ENCODE results near the gene KIF3A. TPM values are rescaled to one million over a fixed set of nuclear protein-coding genes. Genes with fewer than 3 reads are reported as not detected.
A peak's percentile ranks its signal among the peaks of the same experiment; 100 is the strongest.

Gene KIF3A
- total and polyA plus RNA-seq, 2 of the 8 experiments (the other 6 are each of a cell fraction or from before 2014, with no cell fraction given): 3.1 to 13.1 TPM

DNA sequence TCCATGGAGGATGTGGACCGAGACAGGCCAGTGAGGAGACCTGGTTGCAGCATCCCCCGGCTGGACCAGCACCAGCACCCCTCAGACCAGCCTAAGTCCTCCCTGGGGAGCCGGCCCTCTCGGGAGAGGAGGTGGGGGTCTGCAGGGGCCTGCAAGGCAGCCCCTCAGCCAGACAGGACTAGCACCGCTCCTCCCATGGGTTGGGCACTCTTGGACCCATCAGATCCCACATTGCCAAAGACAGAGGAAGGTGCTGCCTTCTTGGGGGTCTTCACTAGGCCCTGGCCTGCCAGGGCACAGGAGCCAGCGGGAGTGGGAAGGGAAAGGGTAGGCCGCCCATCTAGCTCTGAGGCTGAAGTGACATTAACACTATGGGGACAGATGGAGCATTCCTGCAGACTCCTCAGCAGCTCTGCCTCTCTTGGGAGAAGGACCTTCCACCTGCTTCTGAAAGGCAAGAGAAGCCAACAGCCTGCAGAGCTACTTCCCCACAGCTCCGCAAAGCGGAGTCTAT, 72.6 kb downstream of the KIF3A start:
- Histone ChIP-seq H2BK120ac (replicated peaks; ENCODE audit: low read depth, low read length) (no peak overlapping the region), H3K4me1 (replicated peaks in 1 of 4; ENCODE audit: control insufficient read depth in 3 of 4, insufficient read depth in 4 of 4, low read length in 3 of 4) (peaks cover 0 to 3% (median 0%) of the 10 kb centered on the region in 4 experiments; a peak in 1 of 7 replicates), H3K4ac (replicated peaks; ENCODE audit: insufficient read length, low read depth, low read length) (no peak overlapping the region), H3K9me3 (ENCODE audit: insufficient read depth in 2 of 2, low read depth in 1 of 2, low read length in 1 of 2) (no peaks in the 10 kb centered on the region), H3K23me2 (ENCODE audit: low read depth, low read length) (no peaks in the 10 kb centered on the region), H2BK20ac (ENCODE audit: low read length) (no peak overlapping the region), H2AFZ (ENCODE audit: low read length) (no peak overlapping the region), H2BK12ac (ENCODE audit: low read depth, low read length) (no peak overlapping the region), H3K27me3 (replicated peaks in 1 of 4; ENCODE audit: control insufficient read depth in 3 of 4, extremely low read depth in 1 of 4, insufficient read depth in 3 of 4, low read length in 3 of 4) (no peaks in the 10 kb centered on the region; a peak in 1 of 7 replicates), H3K14ac (ENCODE audit: insufficient read length) (no peak overlapping the region), H3K79me2 (ENCODE audit: control insufficient read depth in 1 of 2, insufficient read depth in 2 of 2, low read length in 2 of 2) (no peaks in the 10 kb centered on the region), H3K36me3 (ENCODE audit: control insufficient read depth in 2 of 4, insufficient read depth in 4 of 4, low read length in 3 of 4) (no peaks in the 10 kb centered on the region), H2BK15ac (ENCODE audit: low read length) (no peak overlapping the region), H3K4me2 (ENCODE audit: insufficient read depth in 1 of 2, low read depth in 2 of 2, low read length in 2 of 2) (no peak overlapping the region), H3K9ac (replicated peaks in 1 of 4; ENCODE audit: extremely low read depth in 1 of 4, low read depth in 3 of 4, low read length in 3 of 4) (no peak overlapping the region), H3K27ac (ENCODE audit: low read depth, low read length) (no peak overlapping the region), H4K20me1 (replicated peaks in 1 of 2; ENCODE audit: control insufficient read depth in 1 of 2, insufficient read depth in 2 of 2, low read length in 2 of 2) (no peaks in the 10 kb centered on the region), H4K8ac (ENCODE audit: extremely low read depth, insufficient read depth, low read length) (peak overlapping the region; percentile 51), H4K91ac (replicated peaks; ENCODE audit: insufficient read length, low read length) (no peak overlapping the region), H3K4me3 (ENCODE audit: extremely low read depth in 1 of 4, insufficient read depth in 2 of 4, low read depth in 3 of 4, low read length in 4 of 4) (no peak overlapping the region), H2AK5ac (ENCODE audit: low read depth, low read length) (no peak overlapping the region), H4K5ac (ENCODE audit: insufficient read length, low read depth, low read length) (no peak overlapping the region), H3K56ac (replicated peaks; ENCODE audit: insufficient read length, low read depth, low read length) (no peak overlapping the region), H3K18ac (ENCODE audit: extremely low read depth, low read length) (no peak overlapping the region), H3K79me1 (ENCODE audit: low read depth, low read length) (no peaks in the 10 kb centered on the region), H2BK5ac (ENCODE audit: low read depth, low read length) (no peak overlapping the region), H3K23ac (ENCODE audit: insufficient read length) (no peak overlapping the region)
- CTCF ChIA-PET (ENCODE audit: partially characterized antibody): interaction anchor here (0.7 to 1.3 kb wide), 3 partner anchors 10 to 96 kb away, joined by 3 to 4 read pairs (median 3); no protein-coding TSS in a partner anchor
- POLR2A ChIA-PET (ENCODE audit: partially characterized antibody): interaction anchor here (0.6 kb wide), 2 partner anchors 16 to 303 kb away, joined by 3 to 4 read pairs; no protein-coding TSS in a partner anchor
- WGBS, 2 experiments (ENCODE audit: extremely low coverage in 1 of 2, insufficient coverage in 1 of 2, insufficient read length in 1 of 2, insufficient replicate concordance in 2 of 2, low coverage in 1 of 2, low lambda C conversion rate in 2 of 2, missing lambda C conversion rate in 1 of 2): 92% methylated on average over 8 of the region's 9 CpGs; no CpG with 5 or more reads in 1 of the 2 experiments
- no peak for DNase-seq (ENCODE audit: low read depth in 1 of 2, low spot score in 2 of 2)
- FAIRE-seq: no peak
- TF ChIP-seq HDAC6 (IDR thresholded peaks at IDR 0.05; ENCODE audit: low read depth, low read length) (no peak), RAD21 (IDR thresholded peaks at IDR 0.05 in 1 of 2, conservative IDR thresholded peaks at IDR 0.05 in 1 of 2; ENCODE audit: low read depth in 2 of 2, low read length in 2 of 2) (no peak), ZNF274 (IDR thresholded peaks at IDR 0.05; ENCODE audit: borderline replicate concordance, extremely low read depth, low read length) (no peak), BCL11A (IDR thresholded peaks at IDR 0.05; ENCODE audit: low read depth in 2 of 2, low read length in 2 of 2) (no peak), EP300 (IDR thresholded peaks at IDR 0.05; ENCODE audit: borderline replicate concordance in 1 of 2, low read depth in 2 of 2, low read length in 2 of 2) (no peak), YY1 (IDR thresholded peaks at IDR 0.05; ENCODE audit: low read depth, low read length) (no peak), GTF2F1 (IDR thresholded peaks at IDR 0.05; ENCODE audit: borderline replicate concordance, low read depth, low read length) (no peak), SIRT6 (IDR thresholded peaks at IDR 0.05; ENCODE audit: low read length) (no peak), CEBPB (IDR thresholded peaks at IDR 0.05; ENCODE audit: low read depth, low read length) (no peak), RXRA (IDR thresholded peaks at IDR 0.05; ENCODE audit: insufficient read depth, low read depth, low read length) (no peak), SP2 (IDR thresholded peaks at IDR 0.05; ENCODE audit: low read length) (no peak)
- TF ChIP-seq, protein P1, sequence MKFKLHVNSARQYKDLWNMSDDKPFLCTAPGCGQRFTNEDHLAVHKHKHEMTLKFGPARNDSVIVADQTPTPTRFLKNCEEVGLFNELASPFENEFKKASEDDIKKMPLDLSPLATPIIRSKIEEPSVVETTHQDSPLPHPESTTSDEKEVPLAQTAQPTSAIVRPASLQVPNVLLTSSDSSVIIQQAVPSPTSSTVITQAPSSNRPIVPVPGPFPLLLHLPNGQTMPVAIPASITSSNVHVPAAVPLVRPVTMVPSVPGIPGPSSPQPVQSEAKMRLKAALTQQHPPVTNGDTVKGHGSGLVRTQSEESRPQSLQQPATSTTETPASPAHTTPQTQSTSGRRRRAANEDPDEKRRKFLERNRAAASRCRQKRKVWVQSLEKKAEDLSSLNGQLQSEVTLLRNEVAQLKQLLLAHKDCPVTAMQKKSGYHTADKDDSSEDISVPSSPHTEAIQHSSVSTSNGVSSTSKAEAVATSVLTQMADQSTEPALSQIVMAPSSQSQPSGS (IDR thresholded peaks at IDR 0.05; ENCODE audit: low read length): no peak
